GM11168 (cell line): ENCODE data around the gene HMGCS1.
"Not testable (repeated sequence)": the region's sequence is repeated elsewhere in the genome, so short reads cannot be mapped to it uniquely, and the experiment has no call there.

Experiments
- in situ Hi-C: fragments of 300-500 bp; cut with MboI; formaldehyde crosslinking; loops from one replicate; pipeline ENCODE4 v1.12.0; 2022; ENCODE audit warnings: low sequenced_read_pairs; ENCODE audit not compliant: unreplicated experiment

HMGCS1 gene

DNA sequence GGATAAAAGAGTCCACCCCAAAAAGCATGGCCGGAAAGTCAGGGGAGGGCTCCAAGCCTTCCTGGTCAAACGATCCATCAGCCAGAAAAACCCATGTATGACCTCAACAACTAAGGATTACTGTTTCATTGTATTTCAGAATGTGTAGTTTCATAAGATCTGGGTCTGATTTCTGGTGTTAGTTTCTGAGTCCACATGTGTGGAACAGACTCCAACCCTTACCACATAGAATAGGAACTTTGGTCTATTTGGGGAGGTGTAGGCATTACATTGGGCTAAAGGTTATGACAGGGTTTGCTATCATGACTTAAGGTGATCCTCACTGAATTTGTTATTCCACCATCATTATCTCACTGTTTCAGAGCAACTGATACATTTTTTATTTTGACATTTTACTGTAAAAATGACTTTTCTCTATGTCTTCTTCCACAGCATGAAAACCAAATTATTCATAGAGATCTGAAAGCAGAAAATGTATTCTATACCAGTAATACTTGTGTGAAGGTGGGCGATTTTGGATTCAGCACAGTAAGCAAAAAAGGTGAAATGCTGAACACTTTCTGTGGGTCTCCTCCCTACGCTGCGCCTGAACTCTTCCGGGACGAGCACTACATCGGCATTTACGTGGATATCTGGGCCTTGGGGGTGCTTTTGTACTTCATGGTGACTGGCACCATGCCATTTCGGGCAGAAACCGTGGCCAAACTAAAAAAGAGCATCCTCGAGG lies 33.5 kb downstream of the HMGCS1 start:
- in situ Hi-C loops: no loop called here

DNA sequence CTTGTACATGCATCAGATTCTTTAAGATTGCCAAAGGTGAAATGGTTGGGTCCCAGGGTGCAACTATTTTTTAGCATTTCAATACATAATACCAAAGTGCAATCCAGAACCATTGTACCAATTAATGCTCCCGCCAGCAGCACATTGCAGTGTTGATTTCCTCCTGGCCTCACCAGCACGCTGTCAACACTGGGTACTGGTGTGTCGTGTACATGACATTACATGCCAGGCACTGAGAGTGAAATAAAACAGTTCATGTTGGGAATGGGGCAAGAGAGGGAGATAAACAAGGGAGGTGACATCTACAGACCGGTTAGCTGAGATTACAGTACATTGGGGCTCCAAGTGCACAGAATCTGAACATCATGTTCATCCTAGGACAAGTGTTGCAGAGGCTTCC lies 37.8 kb downstream of the HMGCS1 start:
- in situ Hi-C loops: no loop called here

DNA sequence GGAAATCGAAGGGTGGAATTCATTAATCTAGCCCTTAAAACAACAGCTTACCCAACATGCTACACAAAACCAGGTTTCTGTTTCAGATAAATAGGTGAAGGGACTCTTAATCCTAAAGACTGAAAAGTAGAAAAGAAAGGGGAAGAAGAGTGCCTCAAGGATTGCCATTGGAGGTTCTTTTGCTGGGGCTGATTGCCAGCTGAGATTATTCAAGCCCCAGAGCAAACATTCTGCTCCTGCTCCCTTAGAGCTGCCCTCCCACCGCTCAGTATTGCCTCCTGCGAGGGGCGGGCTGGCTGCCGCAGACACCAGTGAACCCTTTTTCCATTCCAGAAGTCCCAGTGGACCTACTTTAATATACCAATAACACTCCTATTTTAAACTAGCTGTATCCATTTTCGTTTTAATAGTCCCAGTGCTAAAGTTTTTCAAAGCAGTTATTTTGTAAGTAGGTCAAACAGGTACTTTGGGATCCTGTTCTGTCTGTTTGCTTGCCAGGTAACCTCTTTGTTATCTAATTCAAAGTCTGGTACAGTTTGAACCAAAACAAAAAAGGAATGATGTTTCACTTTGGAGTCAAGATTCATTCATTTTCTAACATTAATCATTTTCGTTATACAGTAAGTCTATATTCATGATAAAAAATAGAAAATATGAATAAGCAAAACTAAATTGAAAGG lies 38.6 kb downstream of the HMGCS1 start:
- in situ Hi-C loops: no loop called here

DNA sequence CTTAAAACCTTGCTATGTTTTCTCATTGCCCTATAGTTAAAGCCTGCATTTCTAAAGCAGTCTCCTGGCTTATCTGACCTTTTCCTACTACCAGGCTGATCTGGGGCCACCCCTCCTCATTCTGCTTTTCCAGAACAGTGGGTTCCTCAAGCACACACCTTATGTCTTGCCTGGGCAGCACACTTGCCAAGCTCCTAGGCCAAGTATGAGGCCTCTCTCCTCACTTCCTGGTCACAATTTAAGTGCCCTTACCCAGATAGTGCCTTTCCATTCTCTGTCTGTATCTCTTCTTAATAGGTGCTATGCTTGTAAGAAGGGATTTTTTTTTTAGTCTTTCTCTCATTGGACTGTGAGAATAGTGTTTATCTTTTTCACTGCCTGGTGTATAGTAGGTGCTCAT lies 39.7 kb downstream of the HMGCS1 start:
- in situ Hi-C loops: no loop called here

DNA sequence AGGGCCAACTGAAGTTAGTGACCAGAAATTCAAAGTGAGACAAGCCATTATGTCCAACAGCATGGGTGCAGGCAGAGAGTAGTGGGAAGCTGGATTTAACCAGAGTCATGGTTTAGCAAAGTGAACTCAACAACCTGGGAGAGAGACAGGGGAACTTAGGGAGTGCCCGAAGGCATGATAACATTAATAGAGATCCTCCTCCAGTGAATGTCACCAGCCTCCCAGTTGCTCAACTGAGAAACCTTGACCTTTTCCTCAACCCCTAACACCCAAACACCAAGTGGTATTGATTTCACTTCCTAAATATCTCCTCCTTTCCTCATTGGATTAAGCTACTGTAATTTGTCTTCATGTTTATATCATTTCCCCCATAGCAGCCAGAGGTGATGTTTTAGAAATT lies 42.6 kb downstream of the HMGCS1 start:
- in situ Hi-C loops: no loop called here

DNA sequence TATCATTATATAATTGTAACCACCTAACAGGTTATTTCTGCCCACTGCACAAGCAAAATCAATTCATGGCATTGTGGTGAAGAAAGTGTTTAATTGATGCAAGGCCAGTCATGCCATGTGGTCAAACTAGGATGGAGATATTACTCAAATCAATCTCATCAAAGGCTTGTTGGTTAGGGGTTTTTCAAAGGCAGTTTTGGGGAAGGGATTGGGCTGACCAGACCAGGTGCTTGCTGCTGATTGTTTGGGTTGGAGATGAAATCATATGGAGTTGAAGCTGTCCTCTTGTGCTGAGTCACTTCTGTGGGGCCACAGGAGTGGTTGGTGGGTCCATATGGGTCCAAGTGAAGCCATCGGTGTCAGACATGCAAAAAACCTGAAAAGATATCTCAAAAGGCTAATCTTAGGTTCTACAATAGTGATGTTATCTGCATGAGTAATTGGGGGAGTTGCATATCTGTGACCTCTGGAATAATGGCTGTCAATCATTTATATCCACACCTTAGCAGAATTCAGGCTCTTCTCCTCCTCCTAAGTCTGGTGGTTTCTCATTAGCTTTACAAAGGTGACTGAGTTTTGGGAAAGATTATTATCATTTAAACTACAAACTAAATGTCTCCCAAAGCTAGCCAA lies 44.9 kb downstream of the HMGCS1 start:
- in situ Hi-C loops: no loop called here

DNA sequence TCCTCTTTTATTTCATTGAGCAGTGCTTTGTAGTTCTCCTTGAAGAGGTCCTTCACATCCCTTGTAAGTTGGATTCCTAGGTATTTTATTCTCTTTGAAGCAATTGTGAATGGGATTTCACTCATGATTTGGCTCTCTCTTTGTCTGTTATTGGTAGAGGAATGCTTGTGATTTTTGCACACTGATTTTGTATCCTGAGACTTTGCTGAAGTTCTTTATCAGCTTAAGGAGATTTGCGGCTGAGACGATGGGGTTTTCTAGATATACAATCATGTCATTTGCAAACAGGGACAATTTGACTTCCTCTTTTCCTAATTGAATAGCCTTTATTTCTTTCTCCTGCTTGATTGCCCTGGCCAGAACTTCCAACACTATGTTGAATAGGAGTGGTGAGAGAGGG lies 50.9 kb downstream of the HMGCS1 start:
- in situ Hi-C loops: not testable (repeated sequence)

DNA sequence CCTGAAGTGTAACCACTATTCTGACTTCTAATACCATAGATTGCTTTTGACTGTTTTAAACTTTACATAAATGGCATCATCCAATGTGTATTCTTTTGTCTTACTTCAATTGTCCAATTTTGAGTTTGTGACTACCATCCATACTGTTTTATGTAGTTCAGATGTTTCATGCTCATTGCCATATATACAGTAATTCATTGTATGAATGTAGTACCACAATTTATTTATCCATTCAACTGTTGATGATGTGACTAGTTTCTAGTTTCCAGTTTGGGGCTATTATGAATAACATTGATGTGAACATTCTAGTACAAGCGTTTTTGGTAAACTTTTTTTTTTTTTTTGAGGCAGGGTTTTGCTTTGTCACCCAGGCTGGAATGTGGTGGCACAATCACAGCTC lies 55.1 kb downstream of the HMGCS1 start:
- in situ Hi-C loops: no loop called here

DNA sequence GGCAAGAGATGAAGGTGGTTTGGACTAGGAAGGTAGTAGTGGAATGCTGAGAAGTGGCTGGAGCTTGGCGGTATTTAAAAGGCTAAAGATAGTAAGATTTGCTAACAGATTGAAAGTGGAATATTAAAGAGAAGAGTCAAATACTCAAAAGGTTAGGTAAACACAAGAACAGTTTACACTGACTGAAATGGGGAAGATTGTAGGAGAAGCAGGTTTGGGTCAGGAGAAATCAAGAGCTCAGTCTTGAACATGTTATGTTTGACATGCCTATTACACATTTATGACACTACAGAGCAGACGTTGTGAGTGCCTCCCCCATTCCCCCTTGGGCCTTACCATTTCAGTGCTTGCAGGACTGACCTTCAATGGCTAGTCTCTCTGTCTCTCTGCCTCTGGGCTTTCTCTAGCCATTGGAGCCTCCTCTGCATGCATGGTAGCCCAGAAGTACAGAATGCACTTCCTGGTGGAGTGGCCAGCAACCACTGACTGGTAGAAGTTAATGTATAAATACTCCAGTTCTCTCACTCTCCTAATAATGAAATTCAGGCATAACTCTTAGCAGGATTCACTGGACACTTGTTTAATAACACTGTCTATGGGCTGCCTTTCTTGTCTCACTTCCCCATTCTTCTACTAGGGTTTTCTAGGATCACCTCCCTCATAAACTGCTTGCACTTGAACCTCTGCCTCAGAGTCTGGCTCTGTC lies 56.8 kb downstream of the HMGCS1 start:
- in situ Hi-C loops: no loop called here

DNA sequence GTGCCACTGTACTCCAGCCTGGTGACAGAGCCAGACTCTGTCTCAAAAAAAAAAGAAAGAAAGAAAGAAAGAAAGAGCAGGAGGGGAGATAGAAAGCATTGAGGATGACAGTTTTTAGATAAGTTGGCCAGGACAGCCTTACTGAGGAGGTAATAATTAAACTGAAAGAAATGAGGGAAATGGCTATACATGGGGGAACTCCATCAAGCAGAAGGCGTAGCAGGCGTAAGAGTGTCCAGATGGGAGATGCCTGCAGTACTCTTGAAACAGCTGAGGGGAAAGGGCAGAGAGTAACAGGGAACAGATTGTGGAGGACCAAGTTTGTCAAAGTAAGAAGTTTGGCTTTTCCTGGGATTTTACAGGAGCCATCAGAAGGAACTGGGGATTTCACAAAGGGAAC lies 57.5 kb downstream of the HMGCS1 start:
- in situ Hi-C loops: no loop called here

DNA sequence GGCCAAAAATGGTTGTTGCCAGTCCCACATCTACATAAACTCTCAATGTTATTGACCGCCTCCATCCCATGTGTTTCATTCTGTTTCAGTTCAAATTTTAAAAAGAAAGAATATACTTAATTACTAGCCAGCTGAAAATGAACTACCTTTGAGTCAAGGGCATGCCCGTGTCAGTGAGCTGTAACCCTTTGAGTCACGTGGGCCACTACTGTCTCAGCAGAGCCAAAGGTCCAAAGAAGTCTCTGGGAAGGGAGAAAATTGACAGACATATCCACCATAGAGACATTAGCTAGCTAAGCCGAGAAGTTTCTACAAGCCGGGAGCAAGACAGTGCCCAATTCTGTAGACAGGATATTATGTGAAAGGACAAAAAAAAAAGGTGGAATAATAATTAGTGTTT lies 61.5 kb downstream of the HMGCS1 start:
- in situ Hi-C loops: no loop called here

DNA sequence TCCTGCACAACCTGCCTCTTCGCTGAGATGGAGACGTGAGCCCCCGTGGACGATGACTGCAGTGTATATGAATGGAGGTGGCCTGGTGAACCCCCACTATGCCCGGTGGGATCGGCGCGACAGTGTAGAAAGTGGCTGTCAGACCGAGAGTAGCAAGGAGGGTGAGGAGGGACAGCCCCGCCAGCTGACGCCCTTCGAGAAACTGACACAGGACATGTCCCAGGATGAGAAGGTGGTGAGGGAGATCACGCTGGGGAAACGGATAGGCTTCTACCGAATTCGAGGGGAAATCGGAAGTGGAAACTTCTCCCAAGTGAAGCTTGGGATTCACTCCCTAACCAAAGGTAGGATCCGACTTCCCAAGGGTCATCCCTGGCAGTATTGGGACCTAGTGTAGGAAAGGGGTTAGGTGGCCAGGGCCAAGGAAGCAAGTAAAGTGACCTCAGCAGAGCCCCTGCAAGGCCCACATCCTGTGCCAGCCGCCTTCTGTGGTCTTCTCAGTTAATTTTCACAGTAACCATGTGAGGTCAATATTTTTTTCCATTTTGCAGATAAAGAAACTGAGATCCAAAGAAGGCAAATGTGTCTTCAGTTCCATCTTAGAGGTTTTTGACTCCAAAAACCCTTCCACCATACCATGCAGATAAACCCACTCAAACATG lies 67.4 kb downstream of the HMGCS1 start:
- in situ Hi-C loops: no loop called here

DNA sequence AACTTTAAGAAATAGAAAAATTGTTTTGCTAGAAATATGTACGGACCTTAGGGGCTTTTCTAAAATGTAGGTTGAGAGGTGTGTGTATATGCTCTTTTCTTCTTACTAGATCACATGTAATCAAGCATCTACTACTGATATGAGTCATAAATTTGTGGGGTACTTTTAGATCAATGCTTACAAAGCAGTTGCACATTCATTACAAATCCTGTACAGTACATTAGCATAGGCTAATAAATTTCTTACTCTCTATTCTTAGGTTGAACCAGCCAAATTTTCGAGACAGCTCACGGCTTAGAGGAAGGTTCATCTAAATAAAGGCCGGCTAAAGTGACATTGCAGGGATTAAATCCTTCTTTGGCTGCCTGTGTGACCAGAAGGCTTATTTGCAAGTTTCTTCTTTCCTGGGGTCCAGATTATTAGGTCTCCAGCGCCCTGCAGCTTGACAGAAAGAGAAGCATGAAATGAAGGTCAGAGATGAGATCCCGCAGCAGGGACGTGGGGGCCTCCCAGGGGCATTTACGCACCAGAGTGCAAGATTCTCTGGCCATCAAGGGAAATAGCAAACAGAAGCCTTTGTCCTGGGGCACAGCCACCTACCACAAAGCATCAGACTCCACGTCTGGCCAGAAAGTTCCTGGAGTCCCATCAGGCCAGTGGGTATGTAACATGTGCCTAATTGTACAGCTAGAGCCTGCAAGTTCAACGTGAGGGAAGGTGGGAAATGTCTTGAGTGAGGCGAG lies 68.2 kb downstream of the HMGCS1 start:
- in situ Hi-C loops: no loop called here

DNA sequence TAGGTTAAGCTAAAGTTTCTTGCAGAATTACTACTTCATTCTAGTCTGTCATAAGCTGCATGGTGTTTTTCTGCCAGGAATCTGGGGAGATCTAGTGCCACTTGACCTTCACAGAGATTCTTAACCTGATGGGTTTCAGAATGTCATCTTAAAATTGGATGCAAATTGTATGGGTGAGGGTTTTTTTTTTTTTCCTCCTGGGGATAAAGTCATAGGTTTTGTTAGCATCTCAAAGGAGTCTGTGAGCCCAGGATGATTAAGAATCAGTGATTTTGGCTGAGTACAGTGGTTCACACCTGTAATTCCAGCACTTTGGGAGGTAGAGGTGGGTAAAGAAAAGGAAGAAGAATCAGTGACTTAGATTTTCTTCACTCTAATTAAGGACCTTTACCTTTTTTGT lies 69.9 kb downstream of the HMGCS1 start:
- in situ Hi-C loops: no loop called here

DNA sequence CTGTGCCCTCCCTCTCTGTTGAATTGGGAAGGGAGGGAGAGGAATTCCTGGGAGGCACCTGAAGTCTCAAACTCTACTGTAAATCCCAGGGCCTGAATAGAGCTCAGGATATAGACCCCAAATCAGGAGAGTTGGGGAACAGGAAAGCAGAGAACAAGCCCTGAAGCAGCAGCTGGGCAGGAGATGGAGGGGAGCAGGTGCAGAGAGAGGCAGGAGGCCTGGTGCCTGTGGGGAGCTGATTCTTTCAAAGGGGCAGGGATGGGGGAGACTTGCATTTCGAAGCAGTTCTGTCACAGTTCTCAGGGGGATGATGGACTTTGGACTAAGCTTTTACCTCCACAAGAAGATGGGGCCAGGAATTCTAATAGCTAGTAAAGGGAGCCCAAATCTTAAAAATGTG lies 71.0 kb downstream of the HMGCS1 start:
- in situ Hi-C loops: no loop called here
